GM23338 (cell line): ENCODE results near the gene METAP1D. TPM values are rescaled to one million over a fixed set of nuclear protein-coding genes. Genes with fewer than 3 reads are reported as not detected.

Source experiments
- ATAC-seq: fragments of 200-7000 bp; cut with Tn5 transposase; 3 replicates; pipeline ENCODE4 v1.9.1; 2020
- DNase-seq: peaks from one replicate; pipeline ENCODE4 v3.0.0-alpha.2; 2015; ENCODE audit warnings: low spot score
- H2AFZ ChIP-seq: fragments of 200-600 bp; sonication (generic); 2 replicates; pipeline ENCODE4 v1.8.0; 2016; ENCODE audit warnings: antibody characterized with exemption, mild to moderate bottlenecking, moderate library complexity
- H3F3A ChIP-seq: fragments of 200-600 bp; sonication (generic); replicated peaks from 2 replicates; pipeline ENCODE4 v1.8.0; 2017; ENCODE audit warnings: antibody characterized with exemption, mixed run types, low read depth
- H3K27ac ChIP-seq: fragments of 200-600 bp; sonication (generic); 2 replicates; pipeline ENCODE4 v1.6.1; 2016; ENCODE audit warnings: low read depth
- H3K27me3 ChIP-seq: fragments of 200-600 bp; sonication (generic); 2 replicates; pipeline ENCODE4 v1.8.0; 2016; ENCODE audit warnings: mild to moderate bottlenecking, mixed run types, moderate library complexity; ENCODE audit not compliant: insufficient read depth
- H3K36me3 ChIP-seq: fragments of 200-600 bp; sonication (generic); 2 replicates; pipeline ENCODE4 v1.8.0; 2016; ENCODE audit warnings: mild to moderate bottlenecking; ENCODE audit not compliant: insufficient read depth
- H3K4me1 ChIP-seq: fragments of 200-600 bp; sonication (generic); 2 replicates; pipeline ENCODE4 v1.8.0; 2016; ENCODE audit warnings: mild to moderate bottlenecking, moderate library complexity; ENCODE audit not compliant: insufficient read depth
- H3K4me2 ChIP-seq: fragments of 200-600 bp; sonication (generic); 2 replicates; pipeline ENCODE4 v1.7.1; 2017; ENCODE audit warnings: mixed run types
- H3K4me3 ChIP-seq: fragments of 200-600 bp; sonication (generic); 2 replicates; pipeline ENCODE4 v1.6.1; 2016; ENCODE audit warnings: mixed run types
- H3K79me2 ChIP-seq: fragments of 200-600 bp; sonication (generic); replicated peaks from 2 replicates; pipeline ENCODE4 v1.8.0; 2017; ENCODE audit warnings: mild to moderate bottlenecking; ENCODE audit not compliant: insufficient read depth
- H3K9me2 ChIP-seq: fragments of 200-600 bp; sonication (generic); 2 replicates; pipeline ENCODE4 v1.8.0; 2017; ENCODE audit not compliant: insufficient read depth
- H4K20me1 ChIP-seq: fragments of 200-600 bp; sonication (generic); replicated peaks from 2 replicates; pipeline ENCODE4 v1.8.0; 2017; ENCODE audit warnings: mild to moderate bottlenecking; ENCODE audit not compliant: insufficient read depth
- H3K27ac Mint-ChIP-seq: 2 replicates; pipeline ENCODE4 v1.8.0; 2020; ENCODE audit warnings: inconsistent platforms, mild to moderate bottlenecking, moderate library complexity, mixed read lengths
- H3K27me3 Mint-ChIP-seq: 3 replicates; pipeline ENCODE4 v1.8.0; 2022; ENCODE audit warnings: low read depth, mild to moderate bottlenecking, moderate library complexity, mixed read lengths, inconsistent platforms; ENCODE audit not compliant: insufficient read depth, poor library complexity
- H3K36me3 Mint-ChIP-seq: 3 replicates; pipeline ENCODE4 v1.8.0; 2021; ENCODE audit warnings: low read depth, mild to moderate bottlenecking, inconsistent platforms, moderate library complexity, mixed read lengths
- H3K4me1 Mint-ChIP-seq: 3 replicates; pipeline ENCODE4 v1.8.0; 2020; ENCODE audit warnings: mild to moderate bottlenecking, inconsistent platforms, mixed read lengths
- H3K4me3 Mint-ChIP-seq: 3 replicates; pipeline ENCODE4 v1.8.0; 2021; ENCODE audit warnings: moderate library complexity, mild to moderate bottlenecking, inconsistent platforms, mixed read lengths
- H3K9me3 Mint-ChIP-seq: 3 replicates; pipeline ENCODE4 v1.8.0; 2020; ENCODE audit warnings: moderate library complexity, mild to moderate bottlenecking, inconsistent platforms, mixed read lengths
- CREB1 ChIP-seq: fragments of 250-450 bp; sonication (Bioruptor Pico); IDR thresholded peaks from 2 replicates; pipeline ENCODE4 v1.5.0; 2020; ENCODE audit warnings: low read depth, mild to moderate bottlenecking, moderate library complexity
- CTCF ChIP-seq, 2 experiments: fragments of 200-600 bp in 1 of 2; sonication (generic) in 1 of 2; conservative IDR thresholded peaks; 2 replicates each; pipeline versions ENCODE4 v1.5.1 to v1.6.1; 2016 to 2017; ENCODE audit warnings: antibody characterized with exemption in 2 of 2, low read depth in 2 of 2, mild to moderate bottlenecking in 2 of 2, moderate library complexity in 1 of 2
- EZH2phosphoT487 ChIP-seq: fragments of 200-600 bp; sonication (generic); IDR thresholded peaks from one replicate; pipeline ENCODE4 v1.8.1; 2018; ENCODE audit warnings: antibody characterized with exemption; ENCODE audit not compliant: unreplicated experiment
- JUNB ChIP-seq: IDR thresholded peaks from one replicate; pipeline ENCODE4 v1.6.1; 2016; ENCODE audit warnings: antibody characterized with exemption; ENCODE audit not compliant: unreplicated experiment
- NANOG ChIP-seq: IDR thresholded peaks from 2 replicates; pipeline ENCODE4 v1.6.1; 2016; ENCODE audit warnings: antibody characterized with exemption, borderline replicate concordance
- POLR2AphosphoS5 ChIP-seq: IDR thresholded peaks from 2 replicates; pipeline ENCODE4 v1.6.1; 2016; ENCODE audit warnings: antibody characterized with exemption, low read depth
- REST ChIP-seq: IDR thresholded peaks from one replicate; pipeline ENCODE4 v1.6.1; 2018; ENCODE audit warnings: antibody characterized with exemption; ENCODE audit not compliant: unreplicated experiment
- STAT1 ChIP-seq: IDR thresholded peaks from one replicate; pipeline ENCODE4 v1.6.1; 2016; ENCODE audit warnings: antibody characterized with exemption; ENCODE audit not compliant: unreplicated experiment
- ZNF331 ChIP-seq: fragments of 250-450 bp; sonication (Bioruptor Pico); IDR thresholded peaks from 2 replicates; pipeline ENCODE4 v1.5.0; 2020; ENCODE audit warnings: low read depth, mild to moderate bottlenecking, moderate library complexity
- polyA plus RNA-seq: library from polyadenylated mRNA; unstranded; fragments of >200 nt; fragmentation: Nextera tagmentation; extraction: Ambion mirVana; gene quantifications from 2 replicates; pipeline ENCODE4 v1.2.1, GENCODE V29; 2016
- total RNA-seq: library from RNA; depleted of rRNA; stranded (reverse); fragments of >200 nt; shearing (Covaris generic); gene quantifications from 2 replicates; pipeline ENCODE4 v1.2.3, GENCODE V29; 2014
- TF ChIP-seq, protein P1 (sequence below): IDR thresholded peaks from 2 replicates; pipeline ENCODE4 v1.6.1; 2016; ENCODE audit warnings: antibody characterized with exemption

The METAP1D gene
- total and polyA plus RNA-seq, 2 experiments from 2014 or later: 12.8 to 15.5 TPM

- no peak for TF ChIP-seq NANOG
- TF ChIP-seq REST: no peak
- no peak for TF ChIP-seq STAT1
- no peak for TF ChIP-seq ZNF331 (CRISPR knock-in tag)
- TF ChIP-seq CTCF (conservative IDR thresholded peaks at IDR 0.05; ENCODE audit: low read depth in 2 of 2): no peak
- no peak for TF ChIP-seq CREB1
- TF ChIP-seq EZH2phosphoT487: no peak
- TF ChIP-seq POLR2AphosphoS5: no peak
- TF ChIP-seq JUNB: no peak
Measured at GRCh38 chr2:172074254-172074653, 74.5 kb downstream of the METAP1D start (continued).

- H3F3A ChIP-seq: peaks cover 42% of the 10 kb centered on the region
- Mint-ChIP-seq H3K9me3 (peaks cover 3% of the 10 kb centered on the region; the same call in 2 of the 3 replicates), H3K27ac (no peak overlapping the region), H3K36me3 (no peaks in the 10 kb centered on the region), H3K27me3 (peaks cover 67% of the 10 kb centered on the region), H3K4me3 (no peak overlapping the region), H3K4me1 (peaks cover 35% of the 10 kb centered on the region)
- DNase-seq: no peak
- TF ChIP-seq, protein P1, sequence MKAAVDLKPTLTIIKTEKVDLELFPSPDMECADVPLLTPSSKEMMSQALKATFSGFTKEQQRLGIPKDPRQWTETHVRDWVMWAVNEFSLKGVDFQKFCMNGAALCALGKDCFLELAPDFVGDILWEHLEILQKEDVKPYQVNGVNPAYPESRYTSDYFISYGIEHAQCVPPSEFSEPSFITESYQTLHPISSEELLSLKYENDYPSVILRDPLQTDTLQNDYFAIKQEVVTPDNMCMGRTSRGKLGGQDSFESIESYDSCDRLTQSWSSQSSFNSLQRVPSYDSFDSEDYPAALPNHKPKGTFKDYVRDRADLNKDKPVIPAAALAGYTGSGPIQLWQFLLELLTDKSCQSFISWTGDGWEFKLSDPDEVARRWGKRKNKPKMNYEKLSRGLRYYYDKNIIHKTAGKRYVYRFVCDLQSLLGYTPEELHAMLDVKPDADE: no peak
- TF ChIP-seq REST (no peak), CREB1 (no peak)
- no peak for ATAC-seq
- peaks cover 52% of the 10 kb centered on the region for H3K4me1 ChIP-seq
- no peaks in the 10 kb centered on the region for H3K9me2 ChIP-seq
- H3K27ac ChIP-seq: no peak overlapping the region
- peaks cover 84% of the 10 kb centered on the region for H3K27me3 ChIP-seq
- no peaks in the 10 kb centered on the region for H3K36me3 ChIP-seq
- no peaks in the 10 kb centered on the region for H3K79me2 ChIP-seq
- peaks cover 35% of the 10 kb centered on the region for H4K20me1 ChIP-seq
- no peak overlapping the region for H3K4me3 ChIP-seq
- H2AFZ ChIP-seq: no peak overlapping the region
- H3K4me2 ChIP-seq: no peak overlapping the region
Measured at GRCh38 chr2:172079416-172079815, 79.7 kb downstream of the METAP1D start.
